Dedifferentiated amniotic fluid mesenchymal stem cell (primary cell): ENCODE results near the gene SMPD4.
"Not testable (repeated sequence)": the region's sequence is repeated elsewhere in the genome, so short reads cannot be mapped to it uniquely, and the experiment has no call there.

Source experiments
- DNase-seq: peaks from one replicate; pipeline ENCODE4 v3.0.0-alpha.2; 2016; ENCODE audit errors: extremely low spot score

SMPD4 gene, protein sequence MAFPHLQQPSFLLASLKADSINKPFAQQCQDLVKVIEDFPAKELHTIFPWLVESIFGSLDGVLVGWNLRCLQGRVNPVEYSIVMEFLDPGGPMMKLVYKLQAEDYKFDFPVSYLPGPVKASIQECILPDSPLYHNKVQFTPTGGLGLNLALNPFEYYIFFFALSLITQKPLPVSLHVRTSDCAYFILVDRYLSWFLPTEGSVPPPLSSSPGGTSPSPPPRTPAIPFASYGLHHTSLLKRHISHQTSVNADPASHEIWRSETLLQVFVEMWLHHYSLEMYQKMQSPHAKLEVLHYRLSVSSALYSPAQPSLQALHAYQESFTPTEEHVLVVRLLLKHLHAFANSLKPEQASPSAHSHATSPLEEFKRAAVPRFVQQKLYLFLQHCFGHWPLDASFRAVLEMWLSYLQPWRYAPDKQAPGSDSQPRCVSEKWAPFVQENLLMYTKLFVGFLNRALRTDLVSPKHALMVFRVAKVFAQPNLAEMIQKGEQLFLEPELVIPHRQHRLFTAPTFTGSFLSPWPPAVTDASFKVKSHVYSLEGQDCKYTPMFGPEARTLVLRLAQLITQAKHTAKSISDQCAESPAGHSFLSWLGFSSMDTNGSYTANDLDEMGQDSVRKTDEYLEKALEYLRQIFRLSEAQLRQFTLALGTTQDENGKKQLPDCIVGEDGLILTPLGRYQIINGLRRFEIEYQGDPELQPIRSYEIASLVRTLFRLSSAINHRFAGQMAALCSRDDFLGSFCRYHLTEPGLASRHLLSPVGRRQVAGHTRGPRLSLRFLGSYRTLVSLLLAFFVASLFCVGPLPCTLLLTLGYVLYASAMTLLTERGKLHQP

DNA sequence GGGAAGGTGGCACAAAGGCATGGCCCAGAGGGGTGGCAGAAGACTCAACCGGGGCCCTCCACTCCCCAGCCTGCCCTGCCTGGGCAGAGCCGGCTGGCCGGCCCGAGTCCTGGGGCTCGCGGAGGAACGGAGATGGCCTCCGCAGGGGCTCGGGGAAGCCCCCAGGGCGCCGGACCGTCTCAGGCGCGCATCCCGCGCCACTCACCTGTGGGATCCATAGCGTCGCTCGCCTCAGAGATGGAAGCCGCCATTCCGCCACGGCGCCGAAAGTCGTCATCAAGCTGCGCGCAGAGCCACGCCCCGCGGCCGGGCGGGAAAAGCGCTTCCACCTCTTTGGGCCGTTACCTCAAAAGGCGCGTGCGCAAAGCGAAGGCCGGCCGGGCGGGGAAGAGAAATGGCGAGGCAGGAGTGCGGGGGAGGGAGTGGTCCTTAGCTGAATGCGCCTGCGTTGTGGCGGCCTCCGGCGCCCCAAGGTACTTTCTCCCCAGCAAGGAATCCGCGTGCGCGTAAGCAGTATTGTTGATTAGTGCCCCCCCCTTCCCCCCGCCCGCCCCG is at the start of gene SMPD4:
SMPD4 (minus strand) TSS at position 278 of the 555 bp plus-strand sequence. CDS start 5,010 bp downstream, outside the sequence.
- DNase-seq: peak; percentile 98

GRCh38 chr2:130230907-130231306 is 49.5 kb upstream of the SMPD4 start:
- DNase-seq: not testable (repeated sequence)

DNA sequence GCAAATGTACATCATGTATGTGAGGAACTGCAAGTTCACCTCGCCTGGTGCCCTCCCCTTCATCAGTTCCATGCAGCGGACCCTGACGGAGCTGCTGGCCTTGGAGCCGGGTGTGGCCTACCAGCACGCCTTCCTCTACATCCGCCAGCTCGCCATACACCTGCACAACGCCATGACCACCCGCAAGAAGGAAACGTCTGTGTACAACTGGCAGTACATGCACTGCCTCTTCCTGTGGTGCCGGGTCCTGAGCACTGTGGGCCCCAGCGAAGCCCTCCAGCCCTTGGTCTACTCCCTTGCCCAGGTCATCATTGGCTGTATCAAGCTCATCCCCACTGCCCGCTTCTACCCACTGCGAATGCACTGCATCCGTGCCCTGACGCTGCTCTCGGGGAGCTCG is 49.0 kb upstream of the SMPD4 start:
- not testable (repeated sequence) for DNase-seq

GRCh38 chr2:130229161-130229510 is 47.7 kb upstream of the SMPD4 start:
- not testable (repeated sequence) for DNase-seq

GRCh38 chr2:130228467-130229160 is 47.2 kb upstream of the SMPD4 start:
- DNase-seq: not testable (repeated sequence)

DNA sequence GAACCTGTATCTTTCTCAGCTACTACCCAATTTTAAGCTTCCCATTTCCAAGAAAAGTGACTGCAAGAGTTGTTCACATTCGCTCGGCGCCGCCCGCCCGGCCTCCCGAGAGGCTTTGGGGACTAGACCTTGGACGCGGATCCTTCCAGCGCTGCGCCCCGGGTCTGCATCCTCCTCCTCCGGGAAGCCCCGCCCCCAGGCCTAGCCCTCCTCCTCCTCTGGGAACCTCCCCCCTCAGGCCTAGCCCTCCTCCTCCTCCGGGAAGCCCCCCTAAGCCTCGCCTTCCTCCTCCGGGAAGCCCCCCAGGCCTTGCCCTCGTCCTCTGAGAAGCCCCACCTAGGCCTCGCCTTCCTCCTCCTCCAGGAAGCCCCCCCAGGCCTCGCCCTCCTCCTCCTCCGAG is 46.6 kb upstream of the SMPD4 start:
- DNase-seq: not testable (repeated sequence)

DNA sequence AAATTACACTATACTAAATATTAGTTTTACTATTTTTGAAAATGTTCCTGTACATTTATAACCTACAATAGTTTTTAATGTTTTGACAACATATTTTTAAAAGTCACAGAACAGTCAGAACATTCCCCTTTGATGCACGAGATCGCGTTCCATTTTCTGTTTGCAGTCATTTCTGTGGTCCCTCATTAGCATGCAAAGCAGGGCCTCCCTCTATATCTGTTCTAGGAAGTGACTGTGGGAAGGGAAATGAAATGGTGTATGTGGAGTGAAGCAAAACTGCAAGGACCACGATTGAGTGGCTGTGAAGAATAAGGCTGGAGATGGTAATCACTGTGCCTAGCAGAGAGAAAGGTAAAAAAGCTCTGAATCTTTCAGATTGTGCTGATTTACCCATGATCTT is 41.1 kb upstream of the SMPD4 start:
- not testable (repeated sequence) for DNase-seq

DNA sequence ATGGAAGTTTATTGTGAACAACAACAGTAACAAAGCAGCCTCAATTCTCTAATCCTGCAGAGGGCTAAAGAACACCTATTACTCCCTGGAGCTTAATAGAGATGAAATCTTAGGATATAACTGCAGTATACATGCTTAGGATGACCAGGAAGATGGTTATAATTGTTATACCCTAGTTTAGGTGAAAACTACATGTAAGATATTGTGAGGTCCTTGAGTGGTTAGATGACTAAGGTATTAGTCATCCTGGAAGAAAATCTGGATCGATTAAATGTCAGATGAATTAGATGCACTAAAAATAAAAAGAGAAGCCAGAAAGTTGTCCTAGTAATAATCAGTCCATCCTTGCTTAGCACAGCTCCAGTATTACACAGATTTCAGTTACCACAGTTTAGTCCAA is 39.1 kb upstream of the SMPD4 start:
- not testable (repeated sequence) for DNase-seq

DNA sequence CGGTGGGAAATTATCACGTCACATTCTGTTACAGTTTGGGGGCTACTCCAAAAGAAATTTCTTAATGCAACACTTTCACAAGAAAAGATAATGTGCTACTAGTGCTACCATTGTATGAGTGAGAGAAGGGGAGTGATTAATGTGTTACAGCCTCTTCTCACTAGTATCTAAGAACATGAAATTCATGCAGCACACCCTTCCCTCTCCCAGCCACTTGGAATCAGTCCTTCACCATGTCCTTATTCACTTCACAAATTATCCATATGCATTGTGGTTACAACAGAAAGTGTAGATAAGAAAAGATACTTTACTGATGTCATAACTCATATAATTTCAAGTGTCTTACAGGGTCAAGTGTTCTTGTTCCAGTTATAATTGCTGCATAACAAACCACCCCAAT is 37.7 kb upstream of the SMPD4 start:
- DNase-seq: not testable (repeated sequence)

DNA sequence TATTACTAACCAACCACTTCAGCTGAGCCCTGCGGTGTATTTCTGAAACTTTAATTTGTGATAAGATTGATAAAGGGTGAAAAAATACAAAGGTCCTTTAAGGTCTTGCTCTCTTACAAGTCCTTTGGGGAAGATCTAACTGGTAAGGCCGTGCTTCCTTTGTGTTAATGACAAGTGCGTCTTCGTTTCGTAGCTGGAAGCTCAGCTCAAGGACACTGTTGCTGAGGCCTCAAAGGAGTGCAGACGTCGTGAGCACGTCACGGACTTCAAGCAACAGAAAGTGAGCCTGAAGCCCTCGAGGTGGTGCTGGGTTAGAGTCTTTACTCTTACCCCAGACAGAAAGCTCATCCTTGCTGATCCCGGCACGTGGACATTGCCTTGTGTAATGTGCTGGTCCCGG is 25.6 kb upstream of the SMPD4 start:
- not testable (repeated sequence) for DNase-seq

DNA sequence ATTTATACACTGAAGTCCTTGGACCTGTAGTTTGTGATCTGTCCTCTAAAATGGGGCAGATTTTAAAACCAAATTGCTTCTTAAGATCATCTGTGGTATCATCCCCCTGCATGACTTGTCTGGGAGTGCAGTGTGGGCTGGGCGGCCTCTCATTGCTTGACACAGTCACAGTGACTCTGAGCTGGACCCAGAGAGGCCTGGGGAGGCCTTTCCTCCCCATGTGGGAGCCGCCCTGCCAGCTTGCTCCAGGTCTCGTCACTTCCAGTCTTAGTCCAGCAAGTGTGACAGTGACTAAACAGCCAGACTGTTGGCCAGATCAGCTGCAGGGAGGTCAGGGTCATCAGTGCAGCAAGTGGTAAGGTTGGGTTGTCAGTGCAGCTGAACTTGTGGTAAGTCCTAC is 21.7 kb upstream of the SMPD4 start:
- DNase-seq: not testable (repeated sequence)

GRCh38 chr2:130202518-130202917 is 21.1 kb upstream of the SMPD4 start:
- DNase-seq: not testable (repeated sequence)

DNA sequence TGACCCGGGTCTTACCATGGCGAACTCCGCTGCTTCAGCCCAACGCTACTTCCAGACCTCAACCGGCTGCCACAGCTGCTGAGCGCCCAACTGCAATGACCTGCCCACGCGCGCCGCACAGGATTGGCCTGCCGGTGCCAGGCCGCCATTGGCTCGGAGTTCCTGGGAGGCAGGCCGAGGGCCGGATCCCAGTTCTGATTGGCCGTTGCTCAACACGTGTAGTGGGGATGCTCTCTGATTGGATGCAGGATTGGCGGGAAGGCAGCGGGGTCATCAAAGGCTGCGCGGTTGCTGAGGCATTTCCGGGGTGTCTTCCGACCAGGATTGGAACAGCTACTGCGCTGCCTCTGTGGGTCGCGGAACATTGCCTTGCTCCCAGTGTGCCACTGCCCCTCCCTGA is 16.9 kb upstream of the SMPD4 start, which contains the start of gene TUBA3E:
TUBA3E (minus strand) TSS at position 97 of the 400 bp plus-strand sequence; CDS start at position 18, 79 bp downstream.
- no peak for DNase-seq

GRCh38 chr2:130196052-130196451 is 14.7 kb upstream of the SMPD4 start:
- not testable (repeated sequence) for DNase-seq

- DNase-seq: not testable (repeated sequence)
These were observed 13.8 kb upstream of the SMPD4 start for GRCh38 chr2:130195089-130195635.

GRCh38 chr2:130193824-130194223 is 12.4 kb upstream of the SMPD4 start:
- not testable (repeated sequence) for DNase-seq

DNA sequence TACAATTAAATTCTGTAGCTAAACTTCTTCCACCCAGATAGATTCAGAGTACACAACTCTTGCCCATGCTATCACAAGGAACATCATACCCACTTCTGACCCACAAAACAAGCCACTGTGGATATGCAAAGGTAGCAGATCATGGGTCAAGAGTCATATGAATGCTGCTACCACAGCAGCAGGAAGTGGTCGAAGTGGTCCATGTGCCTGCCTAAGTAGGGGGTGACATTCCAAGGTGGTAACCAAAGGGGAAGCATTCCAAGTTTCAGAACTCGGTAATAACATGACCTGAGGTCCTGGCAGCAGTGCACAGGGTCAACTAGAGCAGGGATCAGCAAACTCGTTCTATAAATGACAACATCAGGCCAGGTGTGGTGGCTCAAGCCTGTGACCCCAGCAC is 11.0 kb upstream of the SMPD4 start:
- DNase-seq: not testable (repeated sequence)

- not testable (repeated sequence) for DNase-seq
These were observed 9.9 kb upstream of the SMPD4 start for GRCh38 chr2:130191319-130191718.

DNA sequence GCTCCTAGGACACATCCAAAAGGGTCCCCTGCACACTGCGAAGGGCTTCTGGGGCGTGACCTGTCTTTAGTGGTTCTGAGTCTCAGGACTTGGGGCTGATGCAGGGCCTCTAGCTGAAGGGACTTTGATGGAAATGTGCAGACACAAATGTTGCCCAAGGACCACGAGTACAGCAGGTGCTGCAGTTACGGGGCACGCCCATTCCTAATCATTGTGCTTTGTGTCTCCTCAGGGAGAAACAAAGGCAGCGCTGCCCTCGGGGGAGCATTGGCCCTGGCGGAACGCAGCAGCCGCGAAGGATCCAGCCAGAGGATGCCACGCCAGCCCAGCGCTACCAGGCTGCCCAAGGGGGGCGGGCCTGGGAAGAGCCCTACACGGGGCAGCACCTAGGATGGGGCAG is 8.8 kb upstream of the SMPD4 start:
- DNase-seq: no peak

GRCh38 chr2:130188958-130189357 is 7.6 kb upstream of the SMPD4 start:
- DNase-seq: not testable (repeated sequence)
